Stimulated activated CD8-positive, alpha-beta memory T cell treated with anti-CD3 and anti-CD28 coated beads, Interleukin-12 subunit alpha, Interleukin-12 subunit beta, amount 100 ng/mL, for 24 hours (primary cell): ENCODE results near the gene MLLT10.

ENCODE experiments used
- DNase-seq: peaks from one replicate; pipeline ENCODE4 v3.0.0-alpha.2; 2020; ENCODE audit errors: extremely low read depth

MLLT10 gene

DNA sequence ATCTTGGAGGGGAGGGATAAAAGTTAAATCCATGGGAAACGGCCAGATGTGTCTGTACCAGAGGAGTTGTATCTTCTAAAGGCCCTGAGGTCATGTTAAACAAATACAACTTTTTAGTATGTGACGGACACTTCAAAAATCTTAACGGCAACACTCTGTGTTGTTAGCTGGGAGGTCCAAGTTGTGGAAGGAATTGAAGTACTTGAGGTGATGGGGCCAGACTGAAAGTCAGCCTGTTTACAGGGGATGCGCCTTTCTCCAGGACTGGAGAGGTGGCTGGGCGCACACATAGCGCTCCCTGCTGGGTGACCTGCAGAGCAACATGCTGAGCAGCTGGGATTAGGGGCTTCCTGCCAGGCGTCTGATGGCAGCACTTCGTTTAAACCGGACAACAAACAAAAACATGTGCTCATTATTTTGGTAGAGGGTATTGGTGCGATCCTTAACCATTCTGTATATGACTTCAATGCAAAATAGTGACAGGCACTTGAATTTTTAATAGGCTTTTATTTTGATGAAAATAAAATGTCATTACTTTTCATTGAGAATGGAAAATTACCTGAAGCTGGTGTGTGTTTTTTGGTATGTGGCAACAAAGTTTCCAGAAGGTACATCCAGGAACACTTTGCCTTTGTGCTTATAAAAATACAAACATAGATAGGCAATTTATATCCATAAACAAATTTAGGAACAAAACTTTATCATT lies 198.2 kb downstream of the MLLT10 start:
- DNase-seq, result no peak

- no peak for DNase-seq
Observed at GRCh38 chr10:21733710-21734109, 199.7 kb downstream of the MLLT10 start.

GRCh38 chr10:21737106-21737505 lies 203.1 kb downstream of the MLLT10 start:
- no peak for DNase-seq

- DNase-seq, result no peak
Observed at GRCh38 chr10:21740989-21741388, 207.0 kb downstream of the MLLT10 start.

- no peak for DNase-seq
Observed at GRCh38 chr10:21742740-21743412, 208.8 kb downstream of the MLLT10 start.

DNA sequence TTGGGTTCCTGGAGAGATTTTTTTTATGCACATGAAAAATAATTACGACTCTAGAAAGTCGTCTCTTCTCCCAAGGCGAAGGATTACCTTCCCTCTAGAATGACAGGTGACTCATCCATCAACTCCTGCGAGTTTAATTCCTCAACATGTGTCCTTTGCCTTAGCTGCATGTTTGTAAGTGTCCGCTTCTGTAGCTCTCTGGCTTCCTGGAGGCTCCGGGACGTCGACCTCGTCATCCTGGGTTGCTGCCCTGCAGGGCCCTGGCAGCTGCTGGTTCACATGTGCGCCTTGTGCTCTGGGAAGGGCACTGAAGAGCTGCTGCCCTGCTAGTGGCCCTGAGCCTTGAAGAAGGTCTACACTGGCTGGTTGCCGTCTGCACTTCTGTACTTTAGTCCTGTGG lies 210.2 kb downstream of the MLLT10 start:
- no peak for DNase-seq

DNA sequence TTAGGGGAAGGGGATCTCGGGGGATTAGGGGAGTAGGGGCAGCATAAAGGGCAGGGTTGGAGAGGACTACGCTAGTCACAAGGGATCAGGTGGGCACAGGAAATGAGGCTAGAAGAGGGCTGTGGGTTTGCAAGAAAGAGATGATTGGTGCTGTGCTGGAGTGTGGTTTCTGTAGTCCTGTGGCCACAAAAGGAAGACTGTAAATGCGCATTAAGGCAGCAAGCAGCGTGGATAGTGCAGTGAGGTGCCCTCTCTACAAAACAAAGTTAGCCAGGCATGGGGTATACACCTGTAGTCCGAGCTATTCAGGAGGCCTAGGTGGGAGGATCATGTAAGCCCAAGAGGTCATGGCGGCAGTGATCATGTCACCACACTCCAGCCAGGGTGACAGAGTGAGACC lies 212.1 kb downstream of the MLLT10 start:
- no peak for DNase-seq

DNA sequence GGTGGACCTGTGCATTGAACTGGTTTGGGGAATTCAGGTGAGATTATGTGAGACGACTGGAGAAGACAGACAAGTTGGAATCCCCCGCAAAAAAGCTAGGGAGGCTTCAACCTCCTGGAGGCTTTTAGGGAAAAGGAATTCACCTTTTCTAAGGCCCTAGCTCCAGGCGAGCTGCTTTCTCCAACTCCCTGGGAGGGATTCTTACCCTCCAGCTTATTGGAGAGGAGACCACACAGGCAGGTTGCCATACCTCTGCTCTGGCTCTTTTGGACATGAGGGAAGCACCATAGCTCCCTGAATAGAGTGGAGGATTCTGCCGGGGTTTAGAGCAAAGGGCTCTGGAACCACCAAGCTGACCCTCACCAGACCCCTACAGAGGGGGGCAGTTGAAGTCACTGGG lies 213.8 kb downstream of the MLLT10 start:
- no peak for DNase-seq

DNA sequence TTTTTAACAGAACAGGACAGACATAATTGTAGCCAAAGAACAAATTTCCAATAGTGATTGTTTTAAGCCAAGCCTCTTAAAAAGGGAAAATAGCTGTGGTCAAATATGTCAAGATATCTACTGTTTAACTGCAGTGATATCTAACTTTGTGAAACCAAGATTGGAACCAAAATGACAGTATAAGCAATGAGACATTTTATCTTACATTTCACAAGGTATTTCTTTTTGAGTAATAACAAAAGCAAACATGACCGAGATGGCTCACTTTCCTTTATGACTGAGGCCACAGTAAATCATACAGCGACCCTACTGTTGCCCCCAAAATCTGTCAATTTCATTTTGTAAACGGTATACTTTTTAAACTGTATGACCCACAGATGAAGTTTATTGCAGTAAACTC lies 215.8 kb downstream of the MLLT10 start:
- no peak for DNase-seq

DNA sequence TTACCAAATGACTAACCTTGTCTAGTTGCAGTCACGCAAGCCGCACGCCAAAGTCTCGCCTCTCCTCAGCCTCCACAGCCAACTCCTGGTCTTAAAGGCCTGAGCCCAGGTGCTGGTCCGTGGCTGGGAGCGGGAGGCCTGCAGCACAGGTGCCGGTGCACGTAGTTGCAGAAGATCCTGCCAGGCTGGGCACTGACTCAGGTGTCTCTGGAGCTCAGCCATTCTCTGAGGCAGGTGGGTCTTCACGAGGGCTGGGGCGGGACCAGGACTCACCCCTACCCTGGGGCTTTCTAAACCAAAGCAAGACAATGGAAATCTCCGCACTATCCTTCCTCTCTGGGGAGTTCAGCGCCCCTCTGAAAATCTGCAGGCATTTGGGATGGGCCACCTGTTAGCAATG lies 216.4 kb downstream of the MLLT10 start:
- no peak for DNase-seq

DNA sequence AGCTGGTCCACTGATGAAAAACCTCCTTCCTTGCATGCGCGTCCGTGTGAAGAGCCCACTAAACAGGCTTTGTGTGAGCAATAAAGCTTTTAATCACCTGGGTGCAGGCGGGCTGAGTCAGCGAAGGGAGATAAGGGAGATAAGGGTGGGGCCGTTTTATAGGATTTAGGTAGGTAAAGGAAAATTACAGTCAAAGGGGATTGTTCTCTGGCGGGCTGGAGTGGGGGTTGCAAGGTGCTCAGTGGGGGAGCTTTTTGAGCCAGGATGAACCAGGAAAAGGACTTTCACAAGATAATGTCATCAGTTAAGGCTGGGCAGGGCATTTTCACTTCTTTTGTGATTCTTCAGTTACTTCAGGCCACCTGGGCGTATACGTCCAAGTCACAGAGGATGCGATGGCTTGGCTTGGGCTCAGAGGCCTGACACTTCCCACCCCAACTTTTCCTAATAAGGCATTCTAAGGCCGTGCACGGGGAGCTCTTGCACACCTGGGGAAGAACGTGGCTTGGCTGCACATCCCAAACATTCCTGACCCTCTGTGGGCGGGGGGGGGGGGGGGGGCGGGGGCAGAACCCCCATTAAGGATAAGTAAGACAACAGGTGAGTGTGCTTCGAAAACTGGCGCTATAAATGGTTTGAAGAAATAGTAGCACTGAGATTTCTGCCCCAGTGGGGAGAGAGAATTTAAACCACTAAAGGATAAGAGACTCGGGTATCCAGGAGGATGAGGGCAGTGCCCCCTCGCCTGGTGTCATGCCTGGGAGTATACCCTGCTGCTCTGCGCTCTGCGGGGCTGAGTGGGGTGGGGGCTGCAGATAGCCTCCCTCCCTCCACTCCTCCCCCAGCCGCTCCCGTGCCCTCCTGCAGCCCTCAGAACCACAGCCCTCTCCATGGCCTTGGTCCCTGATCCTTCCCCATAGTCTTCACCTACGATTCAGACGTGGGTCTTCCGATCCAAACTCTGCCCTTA lies 217.6 kb downstream of the MLLT10 start:
- no peak for DNase-seq

DNA sequence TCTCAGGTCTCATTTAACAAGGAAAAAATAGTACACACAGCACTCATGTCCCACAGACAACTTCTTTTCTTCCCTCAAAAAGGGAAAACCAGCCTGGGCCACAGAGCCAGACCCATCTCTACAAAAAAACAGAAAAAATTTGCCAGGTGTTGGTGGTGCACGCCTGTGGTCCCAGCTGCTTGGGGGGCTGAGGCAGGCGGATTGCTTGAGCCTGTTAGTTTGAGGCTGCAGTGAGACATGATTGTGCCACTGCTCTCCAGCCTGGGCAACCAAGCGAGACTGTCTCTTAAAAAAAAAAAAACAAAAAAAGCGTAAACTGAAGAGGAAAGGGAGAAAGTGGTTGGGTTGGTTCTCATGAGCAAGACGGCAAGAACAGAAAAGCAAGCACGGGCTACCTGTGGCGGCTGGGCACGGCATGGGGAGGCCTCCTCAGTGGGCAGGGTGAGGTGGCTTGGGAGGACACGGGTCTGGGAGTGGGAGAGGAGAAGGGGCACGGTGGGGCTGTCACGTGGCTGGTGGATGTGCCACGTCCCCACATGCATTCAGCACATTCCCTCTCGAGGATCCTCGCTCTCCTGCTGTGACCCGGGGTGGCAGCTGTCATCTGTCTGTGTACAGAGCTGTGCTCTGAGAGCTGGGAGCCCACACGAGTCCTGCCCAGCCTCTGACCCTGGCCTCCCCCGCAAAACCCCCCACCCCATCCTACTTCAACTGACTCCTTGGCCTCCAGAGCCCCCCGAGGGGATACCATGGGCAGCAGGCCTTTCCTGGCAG lies 219.7 kb downstream of the MLLT10 start:
- no peak for DNase-seq

GRCh38 chr10:21754410-21755011 lies 220.5 kb downstream of the MLLT10 start:
- DNase-seq, result no peak

DNA sequence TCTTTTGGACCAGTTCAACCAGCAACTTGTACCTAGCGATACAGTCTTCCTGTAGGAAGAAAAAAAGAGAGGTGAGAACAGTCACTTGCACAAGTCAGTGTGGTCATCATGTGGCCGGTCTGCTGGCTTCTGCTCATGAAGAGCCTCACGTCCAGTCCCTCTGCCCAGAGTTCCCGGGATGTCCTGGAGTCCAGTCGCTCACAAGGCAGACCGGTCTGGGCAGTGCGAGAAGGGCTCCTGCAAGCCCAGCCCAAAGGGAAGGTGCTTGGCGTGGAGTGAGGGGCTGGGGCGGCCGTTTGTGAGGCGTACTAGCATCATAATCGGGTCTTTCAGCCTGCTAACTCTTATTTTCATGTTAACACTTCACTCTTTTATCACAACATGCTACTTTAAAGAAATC lies 222.7 kb downstream of the MLLT10 start:
- no peak for DNase-seq

- DNase-seq, result no peak
Observed at GRCh38 chr10:21757185-21757901, 223.3 kb downstream of the MLLT10 start.

- no peak for DNase-seq
Observed at GRCh38 chr10:21758239-21758638, 224.2 kb downstream of the MLLT10 start.

- no peak for DNase-seq
Observed at GRCh38 chr10:21758696-21759095, 224.7 kb downstream of the MLLT10 start.

- no peak for DNase-seq
Observed at GRCh38 chr10:21759232-21759631, 225.2 kb downstream of the MLLT10 start.

DNA sequence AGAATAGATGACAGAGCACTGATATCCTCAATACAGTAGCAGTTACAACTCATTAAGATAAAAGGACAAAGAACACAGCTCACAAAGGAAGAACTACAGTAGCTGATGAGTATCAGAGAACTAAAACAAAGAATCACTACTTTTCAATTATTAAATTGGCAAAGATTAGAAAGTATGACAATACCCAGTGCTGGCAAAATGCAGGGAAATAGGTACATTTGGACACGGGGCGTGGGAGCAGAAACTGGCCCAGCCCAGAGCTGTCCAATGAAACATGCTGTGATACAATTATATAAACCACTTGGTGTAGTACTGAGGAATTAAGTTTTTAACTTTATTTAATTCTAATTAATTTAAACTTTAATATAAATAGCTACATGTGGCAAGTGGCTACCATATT lies 226.3 kb downstream of the MLLT10 start:
- no peak for DNase-seq

- DNase-seq, result no peak
Observed at GRCh38 chr10:21764466-21765189, 230.6 kb downstream of the MLLT10 start.
